Esophagus mucosa (tissue), 1 donor: ENCODE measurements around the gene KRT77. TPM values are rescaled to one million over a fixed set of nuclear protein-coding genes. Genes with fewer than 3 reads are reported as not detected.
A peak's percentile ranks its signal among the peaks of the same experiment; 100 is the strongest.

Experiments
- ATAC-seq: fragments of 200-7000 bp; cut with Tn5 transposase; one replicate; pipeline ENCODE4 v1.9.1; 2020
- total RNA-seq: library from RNA; stranded (reverse); gene quantifications from one replicate; pipeline ENCODE4 v1.2.4, GENCODE V29; 2023
- donor health status: DM: yes; HTN: yes; CAD: no.

Gene KRT77
- total RNA-seq, 1 donor from 2014 or later, result not detected

DNA sequence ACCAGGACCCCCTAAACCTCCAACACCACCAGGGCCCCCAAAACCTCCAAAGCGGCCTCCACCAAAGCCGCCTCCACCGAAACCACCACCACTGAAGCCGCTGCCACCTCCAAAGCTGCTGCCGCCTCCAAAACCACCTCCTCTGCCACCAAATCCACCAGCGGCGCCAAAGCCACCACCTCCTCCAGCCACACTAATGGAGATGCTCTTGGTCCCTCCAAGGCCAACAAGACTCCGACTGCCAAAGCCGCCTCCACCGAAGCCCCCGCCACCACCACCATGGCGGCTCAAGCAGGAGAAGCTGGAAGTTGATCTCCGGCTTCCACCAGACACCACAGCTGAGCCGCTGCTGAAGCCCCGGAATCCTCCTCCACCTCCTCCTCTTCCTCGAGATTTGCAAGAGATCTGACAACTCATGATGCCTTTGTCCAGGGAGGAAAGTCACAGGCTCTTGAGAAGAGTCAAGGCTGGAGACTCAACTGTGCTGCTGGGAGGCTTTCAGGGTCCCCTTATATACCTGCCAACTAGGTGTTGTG, 51.5 kb downstream of the KRT77 start, which contains the start of gene KRT2:
KRT2 (minus strand) TSS at position 486 of the 536 bp plus-strand sequence; CDS start at position 417, 69 bp downstream.
- ATAC-seq, result no peak

DNA sequence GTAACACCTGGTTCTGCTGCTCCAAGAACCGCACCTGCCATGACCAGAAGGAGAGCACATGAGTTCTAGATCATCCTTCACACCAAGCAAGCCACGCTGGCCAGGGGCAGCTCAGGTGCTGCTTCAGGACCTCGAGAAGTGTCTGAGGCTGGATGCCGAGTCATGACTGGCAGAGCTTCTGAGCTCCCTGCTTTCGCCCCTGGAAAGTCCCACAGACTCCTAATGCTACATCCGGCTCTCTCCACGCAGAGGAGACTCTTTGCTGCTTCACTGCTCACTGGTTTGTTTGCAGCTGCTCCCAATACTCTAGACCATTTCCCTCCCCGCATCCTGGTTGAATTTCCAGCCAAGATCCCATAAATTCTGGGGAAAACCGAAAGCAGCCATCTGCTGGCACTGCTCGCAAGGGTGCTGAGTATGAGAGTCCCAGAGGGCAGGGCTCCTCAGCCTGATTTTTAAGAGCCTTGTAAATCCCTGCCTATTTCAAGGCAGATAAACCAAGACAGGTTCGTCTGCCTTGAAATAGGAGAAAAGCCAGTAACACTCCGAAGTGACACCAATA, 52.7 kb downstream of the KRT77 start:
- ATAC-seq, result peak; percentile 37

DNA sequence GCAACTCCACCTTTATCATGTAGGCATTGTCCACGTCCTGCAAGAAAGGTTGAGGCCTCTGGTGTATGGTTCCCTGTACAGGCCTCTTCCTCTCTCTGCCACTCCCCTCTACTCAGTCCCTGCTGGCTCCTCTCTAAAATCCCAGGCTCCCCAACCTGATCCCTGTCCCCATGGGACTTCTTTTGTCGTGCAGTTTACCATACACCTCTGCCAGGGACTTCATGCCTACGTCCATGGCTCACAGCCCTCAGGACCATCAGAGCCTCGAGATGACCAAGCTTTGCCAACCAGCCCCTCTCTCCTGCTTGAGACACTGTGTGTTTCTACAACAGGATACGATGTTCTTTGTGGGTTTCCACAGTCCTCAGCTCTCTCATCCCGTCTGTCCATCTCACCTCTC, 54.3 kb downstream of the KRT77 start:
- no peak for ATAC-seq

DNA sequence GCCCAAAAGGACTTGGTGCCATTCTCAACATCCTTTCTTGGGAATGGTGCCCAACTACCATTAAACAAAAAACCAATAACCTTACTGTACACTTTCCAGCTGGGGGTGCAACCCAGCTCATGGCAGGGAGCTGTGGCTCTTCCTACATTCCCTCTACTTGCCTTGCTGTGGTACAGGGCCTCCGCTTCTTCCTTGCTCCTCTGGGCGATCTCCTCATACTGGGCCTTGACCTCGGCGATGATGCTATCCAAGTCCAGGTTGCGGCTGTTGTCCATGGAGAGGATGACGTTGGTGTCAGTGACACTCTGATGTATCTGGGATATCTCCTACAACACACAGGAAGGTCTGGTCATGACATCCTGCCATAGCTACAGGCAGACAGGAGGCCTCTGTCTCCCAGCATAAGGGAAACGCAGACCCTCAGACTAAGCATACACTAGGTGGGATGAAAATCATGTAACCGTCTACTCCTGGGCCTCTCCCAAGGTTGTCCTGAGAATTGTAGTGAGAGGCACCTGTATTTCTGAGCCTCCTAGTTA, 55.2 kb downstream of the KRT77 start:
- no peak for ATAC-seq

DNA sequence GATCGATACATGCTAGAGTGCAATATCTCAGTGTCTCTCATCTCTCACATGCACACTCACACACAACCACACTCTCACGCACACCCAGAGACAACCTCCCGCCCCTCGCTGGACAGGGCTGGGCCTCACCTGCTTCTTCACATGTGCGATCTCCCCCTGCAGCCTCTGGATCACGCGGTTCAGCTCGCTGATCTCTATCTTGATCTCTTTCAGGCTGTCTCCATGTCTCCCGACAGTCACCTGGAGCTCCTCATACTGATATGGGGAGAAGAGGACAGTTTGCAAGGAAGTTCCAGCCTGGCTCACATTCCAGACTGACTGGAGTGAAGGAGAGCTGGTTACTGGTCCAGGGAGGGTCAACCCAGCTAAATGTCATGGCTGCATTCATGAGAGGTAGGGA, 55.7 kb downstream of the KRT77 start:
- ATAC-seq, result no peak

DNA sequence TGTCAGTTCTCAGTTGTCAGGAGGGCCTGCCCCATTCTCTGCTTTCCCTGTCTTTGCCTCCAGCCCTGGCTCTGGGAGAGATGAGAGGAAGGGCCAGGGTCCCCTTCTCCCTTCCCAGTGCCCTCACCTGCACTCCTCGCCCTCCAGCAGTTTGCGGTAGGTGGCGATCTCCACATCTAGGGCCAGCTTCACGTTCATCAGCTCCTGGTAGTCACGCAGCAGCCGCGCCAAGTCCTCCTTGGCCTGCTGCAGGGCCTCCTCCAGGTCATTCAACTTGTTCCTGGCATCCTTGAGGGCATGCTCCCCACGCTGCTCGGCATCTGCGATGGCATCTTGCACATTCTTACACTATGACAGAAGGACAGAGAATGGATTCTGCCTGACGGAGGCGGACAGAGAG, 56.7 kb downstream of the KRT77 start:
- ATAC-seq, result no peak

DNA sequence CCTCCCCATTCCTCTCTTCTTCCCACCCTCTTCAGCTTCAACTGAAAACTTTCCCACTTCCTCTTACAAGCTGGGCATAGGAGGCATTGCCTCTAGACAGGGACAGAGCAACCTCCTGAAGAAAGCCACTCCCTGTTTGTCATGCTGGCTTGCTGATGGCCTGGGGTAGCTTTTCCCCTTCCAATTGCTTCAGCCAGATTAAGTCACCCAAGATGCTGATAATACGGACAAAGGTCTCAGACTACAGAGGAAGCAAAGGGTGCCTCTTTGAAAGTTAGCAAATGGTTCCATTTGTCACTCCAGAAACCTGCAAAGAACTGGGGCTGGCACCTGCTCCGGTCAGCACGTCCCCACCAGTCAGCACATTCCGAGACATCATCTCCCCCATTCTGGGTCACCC, 57.3 kb downstream of the KRT77 start:
- no peak for ATAC-seq

DNA sequence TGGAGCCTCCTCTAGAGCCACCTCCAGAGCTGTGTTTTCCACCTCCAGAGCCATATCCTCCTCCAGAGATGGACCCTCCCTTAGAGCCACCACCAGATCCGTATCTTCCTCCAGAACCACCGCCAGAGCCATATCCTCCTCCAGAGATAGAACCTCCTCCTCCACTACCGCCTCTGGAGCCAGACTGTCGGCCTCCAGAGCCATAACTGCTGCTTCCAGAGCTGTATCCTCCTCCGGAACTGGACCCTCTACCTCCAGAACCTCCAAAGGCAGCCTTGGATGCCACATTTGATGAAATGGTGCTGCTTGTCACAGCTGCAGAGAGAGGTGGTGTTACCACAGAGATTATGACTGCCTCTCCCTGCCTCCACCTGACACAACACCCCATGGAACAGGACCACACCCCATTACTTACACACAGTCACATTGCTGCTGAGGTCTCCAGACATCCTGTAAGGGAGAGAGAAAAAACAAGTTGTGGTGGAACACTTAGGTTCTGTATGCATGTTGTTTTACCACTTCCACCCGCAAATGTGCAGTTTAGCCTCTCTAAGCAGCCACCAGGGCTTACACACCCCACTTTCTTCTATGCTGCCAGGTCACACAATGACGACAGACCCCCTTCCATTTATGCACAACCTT, 58.1 kb downstream of the KRT77 start:
- ATAC-seq, result peak; percentile 73

DNA sequence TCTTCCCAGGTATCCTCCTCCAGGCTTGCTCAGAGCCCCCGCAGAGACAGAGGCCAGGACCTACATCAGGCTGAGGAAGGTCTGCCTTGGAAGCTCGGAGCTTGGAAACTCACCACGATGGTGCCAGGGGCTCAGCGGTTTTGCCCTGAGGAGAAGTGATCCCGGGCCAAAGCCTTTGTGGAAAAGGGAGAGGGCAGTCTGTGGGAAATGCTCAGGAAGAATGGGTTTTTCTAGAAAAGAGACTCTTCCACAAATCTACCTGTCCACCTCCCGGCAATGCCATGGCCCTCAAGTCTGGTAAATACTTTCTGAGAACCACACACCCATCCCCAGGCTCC, 59.3 kb downstream of the KRT77 start:
- no peak for ATAC-seq

DNA sequence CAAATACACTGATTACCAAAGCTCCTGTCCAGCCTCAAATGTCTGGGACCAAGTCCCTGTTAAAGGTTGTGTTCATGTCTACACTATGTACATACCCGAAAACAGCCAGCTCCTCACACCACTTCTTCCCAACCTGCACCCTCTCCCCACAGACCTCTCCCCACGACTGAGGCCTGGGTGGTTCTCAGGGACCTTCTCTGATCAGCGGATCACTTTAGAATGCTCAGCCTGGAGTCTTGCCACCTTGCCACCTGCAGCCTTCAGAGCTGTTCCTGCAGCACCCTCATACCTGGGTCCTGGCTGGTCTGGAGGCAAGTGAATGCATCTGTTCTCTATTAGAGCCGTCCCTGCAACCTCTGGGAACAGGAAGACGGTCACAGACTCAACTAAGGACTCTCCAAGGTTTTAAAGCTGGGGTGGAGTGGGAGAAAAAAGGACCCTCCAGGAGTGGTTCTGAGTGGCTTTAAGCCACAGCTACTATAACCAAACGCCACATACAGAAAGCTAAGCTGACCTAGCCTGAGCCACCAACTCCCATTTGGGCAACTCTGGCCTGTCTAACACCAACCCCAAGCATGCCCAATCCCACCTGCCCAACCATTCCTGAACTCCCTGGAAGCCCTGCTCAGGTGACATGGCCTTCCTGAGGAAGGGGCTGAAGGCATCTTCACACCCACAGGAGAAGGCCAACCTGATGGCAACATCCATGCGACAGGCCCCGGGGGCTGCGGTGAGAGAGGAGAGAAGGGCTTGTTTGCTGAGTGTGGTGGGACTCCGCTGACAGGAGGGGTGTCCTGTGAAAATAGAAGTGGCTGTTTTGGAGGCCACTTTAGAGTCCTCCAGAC, 59.9 kb downstream of the KRT77 start:
- no peak for ATAC-seq

DNA sequence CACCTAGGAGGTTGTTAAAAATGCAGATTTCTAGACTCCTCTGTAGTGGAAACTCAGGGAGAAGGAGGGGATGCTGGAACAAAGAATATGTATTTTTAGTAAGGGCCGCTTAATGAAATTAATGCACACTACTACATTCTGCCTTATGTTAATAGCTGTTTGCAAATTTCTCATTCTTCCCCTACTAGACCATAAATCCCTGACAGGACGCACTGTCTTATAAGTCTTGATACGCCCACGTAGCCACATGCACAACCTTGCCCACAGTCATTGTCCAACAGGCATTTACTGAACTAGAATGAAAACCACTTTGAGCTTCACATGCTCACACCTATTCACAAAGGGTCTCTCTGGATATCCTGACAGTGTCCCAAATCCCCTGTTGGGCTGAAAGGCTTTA, 61.9 kb downstream of the KRT77 start:
- no peak for ATAC-seq

Other genes starting within 250 kb of the KRT77 start
- gene KRT6C, start 229.7 kb downstream of the KRT77 start, total RNA-seq, result 2,886 TPM
- 18,870 TPM for gene KRT6A, start 210.3 kb downstream of the KRT77 start, total RNA-seq
- gene KRT5, start 183.1 kb downstream of the KRT77 start, total RNA-seq, result 11,855 TPM
- not detected for gene KRT71, start 150.4 kb downstream of the KRT77 start, total RNA-seq
- 0.12 TPM for gene KRT74, start 129.7 kb downstream of the KRT77 start, total RNA-seq
- gene KRT72, start 102.1 kb downstream of the KRT77 start, total RNA-seq, result not detected
- not detected for gene KRT73, start 85.0 kb downstream of the KRT77 start, total RNA-seq
- not detected for gene KRT2, start 51.3 kb downstream of the KRT77 start, total RNA-seq
- gene KRT1, start 23.1 kb downstream of the KRT77 start, total RNA-seq, result 2.5 TPM
- 0.08 TPM for gene KRT76, start 73.8 kb upstream of the KRT77 start, total RNA-seq
- gene KRT3, start 92.6 kb upstream of the KRT77 start, total RNA-seq, result 1.0 TPM
- 1,080 TPM for gene KRT4, start 110.6 kb upstream of the KRT77 start, total RNA-seq
- gene KRT79, start 130.8 kb upstream of the KRT77 start, total RNA-seq, result 0.32 TPM
- 291 TPM for gene KRT78, start 145.5 kb upstream of the KRT77 start, total RNA-seq
- gene KRT8, start 201.6 kb upstream of the KRT77 start, total RNA-seq, result 40.1 TPM
- 80.0 TPM for gene KRT18, start 245.6 kb upstream of the KRT77 start, total RNA-seq